ENCODE measurements around the gene PPP1R9A. TPM values are rescaled to one million over a fixed set of nuclear protein-coding genes. Genes with fewer than 3 reads are reported as not detected.

PPP1R9A gene
- total and polyA plus RNA-seq, 10 of the 15 experiments (the other 5 are each of a cell fraction or from before 2014, with no cell fraction given), result 0.04 to 0.12 TPM; not detected in 8

DNA sequence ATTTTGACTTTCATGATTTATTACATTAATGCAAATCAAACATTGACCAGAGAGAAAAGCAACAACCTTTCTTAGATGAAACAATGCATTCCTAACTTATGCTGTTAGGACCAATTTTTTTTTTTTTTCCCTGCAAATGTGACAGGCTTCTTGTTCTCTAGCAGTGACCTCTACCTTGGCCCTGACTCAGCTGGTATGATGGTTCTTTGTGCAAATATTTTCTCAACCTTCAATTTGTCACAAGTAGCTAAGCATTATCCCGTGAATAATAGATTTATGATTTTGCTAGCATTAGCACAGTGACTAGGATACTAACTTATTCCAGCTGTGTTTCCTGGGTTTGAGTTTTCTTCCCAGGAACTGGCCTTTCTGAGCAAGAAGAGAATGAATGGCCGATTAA, 64.9 kb downstream of the PPP1R9A start:
- WGBS (ENCODE audit: insufficient coverage, insufficient replicate concordance, low lambda C conversion rate, missing lambda C conversion rate), result 21% methylated on average over 2 of the region's 2 CpGs
- H3K4me3 ChIP-seq, result no peak overlapping the region
- ChIA-PET CTCF (no interaction called here), RAD21 (ENCODE audit: unreplicated experiment) (no interaction called here), SMC1A (ENCODE audit: uncharacterized antibody, unreplicated experiment) (no interaction called here), POLR2A (no interaction called here)
- no peak overlapping the region for H3K27ac ChIP-seq (ENCODE audit: control insufficient read depth, insufficient read depth)
- BruUV-seq (replicated peaks), result no TSS peak
- in situ Hi-C loops (cut with MboI) (no loop called here), intact Hi-C loops (cut with micrococcal nuclease; ENCODE audit: unreplicated experiment) (no loop called here)
- no peaks in the 10 kb centered on the region for H3K9me3 ChIP-seq (replicated peaks; ENCODE audit: control insufficient read depth, insufficient read depth, low read length)
- H2AFZ ChIP-seq (ENCODE audit: control insufficient read depth, low read depth, low read length), result no peak overlapping the region
- H3K4me2 ChIP-seq (ENCODE audit: control insufficient read depth, insufficient read depth), result no peak overlapping the region
- no peak for ATAC-seq
- FAIRE-seq, result no peak
- DNase-seq (ENCODE audit: low read depth, low spot score), result no peak
- H4K20me1 ChIP-seq (ENCODE audit: control insufficient read depth, insufficient read depth), result no peaks in the 10 kb centered on the region
- no peaks in the 10 kb centered on the region for H3K36me3 ChIP-seq (ENCODE audit: control insufficient read depth in 2 of 2, insufficient read depth in 2 of 2, low read length in 1 of 2)
- H3K27me3 ChIP-seq (replicated peaks in 1 of 2; ENCODE audit: control insufficient read depth in 2 of 2, insufficient read depth in 2 of 2, low read length in 1 of 2), result no peaks in the 10 kb centered on the region
- no peaks in the 10 kb centered on the region for H3K4me1 ChIP-seq (ENCODE audit: control insufficient read depth, insufficient read depth, low read length)
- H3K9ac ChIP-seq (ENCODE audit: control insufficient read depth, insufficient read depth, low read length), result no peak overlapping the region
- no peaks in the 10 kb centered on the region for H3K79me2 ChIP-seq (ENCODE audit: control insufficient read depth, insufficient read depth, low read length)
- TF ChIP-seq HDGF (IDR thresholded peaks at IDR 0.05) (no peak), IKZF2 (IDR thresholded peaks at IDR 0.05) (no peak), SUZ12 (IDR thresholded peaks at IDR 0.05; ENCODE audit: unreplicated experiment) (no peak), CREM (IDR thresholded peaks at IDR 0.05; ENCODE audit: low read depth) (no peak), CBFB (IDR thresholded peaks at IDR 0.05; ENCODE audit: low read depth) (no peak), RB1 (IDR thresholded peaks at IDR 0.05; ENCODE audit: borderline replicate concordance) (no peak), TCF7 (IDR thresholded peaks at IDR 0.05; ENCODE audit: borderline replicate concordance) (no peak), PML (IDR thresholded peaks at IDR 0.05; ENCODE audit: low read length) (no peak), DPF2 (IDR thresholded peaks at IDR 0.05) (no peak), ASH2L (IDR thresholded peaks at IDR 0.05; ENCODE audit: borderline replicate concordance, low read depth) (no peak)
- TF ChIP-seq, protein P1, sequence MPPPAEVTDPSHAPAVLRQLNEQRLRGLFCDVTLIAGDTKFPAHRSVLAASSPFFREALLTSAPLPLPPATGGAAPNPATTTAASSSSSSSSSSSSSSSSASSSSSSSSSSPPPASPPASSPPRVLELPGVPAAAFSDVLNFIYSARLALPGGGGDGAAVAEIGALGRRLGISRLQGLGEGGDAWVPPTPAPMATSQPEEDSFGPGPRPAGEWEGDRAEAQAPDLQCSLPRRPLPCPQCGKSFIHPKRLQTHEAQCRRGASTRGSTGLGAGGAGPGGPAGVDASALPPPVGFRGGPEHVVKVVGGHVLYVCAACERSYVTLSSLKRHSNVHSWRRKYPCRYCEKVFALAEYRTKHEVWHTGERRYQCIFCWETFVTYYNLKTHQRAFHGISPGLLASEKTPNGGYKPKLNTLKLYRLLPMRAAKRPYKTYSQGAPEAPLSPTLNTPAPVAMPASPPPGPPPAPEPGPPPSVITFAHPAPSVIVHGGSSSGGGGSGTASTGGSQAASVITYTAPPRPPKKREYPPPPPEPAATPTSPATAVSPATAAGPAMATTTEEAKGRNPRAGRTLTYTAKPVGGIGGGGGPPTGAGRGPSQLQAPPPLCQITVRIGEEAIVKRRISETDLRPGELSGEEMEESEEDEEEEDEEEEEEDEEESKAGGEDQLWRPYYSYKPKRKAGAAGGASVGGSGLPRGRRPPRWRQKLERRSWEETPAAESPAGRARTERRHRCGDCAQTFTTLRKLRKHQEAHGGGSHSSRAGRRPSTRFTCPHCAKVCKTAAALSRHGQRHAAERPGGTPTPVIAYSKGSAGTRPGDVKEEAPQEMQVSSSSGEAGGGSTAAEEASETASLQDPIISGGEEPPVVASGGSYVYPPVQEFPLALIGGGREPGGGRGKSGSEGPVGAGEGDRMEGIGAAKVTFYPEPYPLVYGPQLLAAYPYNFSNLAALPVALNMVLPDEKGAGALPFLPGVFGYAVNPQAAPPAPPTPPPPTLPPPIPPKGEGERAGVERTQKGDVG (CRISPR knock-in tag; IDR thresholded peaks at IDR 0.05), result no peak
- TF ChIP-seq, protein P2, sequence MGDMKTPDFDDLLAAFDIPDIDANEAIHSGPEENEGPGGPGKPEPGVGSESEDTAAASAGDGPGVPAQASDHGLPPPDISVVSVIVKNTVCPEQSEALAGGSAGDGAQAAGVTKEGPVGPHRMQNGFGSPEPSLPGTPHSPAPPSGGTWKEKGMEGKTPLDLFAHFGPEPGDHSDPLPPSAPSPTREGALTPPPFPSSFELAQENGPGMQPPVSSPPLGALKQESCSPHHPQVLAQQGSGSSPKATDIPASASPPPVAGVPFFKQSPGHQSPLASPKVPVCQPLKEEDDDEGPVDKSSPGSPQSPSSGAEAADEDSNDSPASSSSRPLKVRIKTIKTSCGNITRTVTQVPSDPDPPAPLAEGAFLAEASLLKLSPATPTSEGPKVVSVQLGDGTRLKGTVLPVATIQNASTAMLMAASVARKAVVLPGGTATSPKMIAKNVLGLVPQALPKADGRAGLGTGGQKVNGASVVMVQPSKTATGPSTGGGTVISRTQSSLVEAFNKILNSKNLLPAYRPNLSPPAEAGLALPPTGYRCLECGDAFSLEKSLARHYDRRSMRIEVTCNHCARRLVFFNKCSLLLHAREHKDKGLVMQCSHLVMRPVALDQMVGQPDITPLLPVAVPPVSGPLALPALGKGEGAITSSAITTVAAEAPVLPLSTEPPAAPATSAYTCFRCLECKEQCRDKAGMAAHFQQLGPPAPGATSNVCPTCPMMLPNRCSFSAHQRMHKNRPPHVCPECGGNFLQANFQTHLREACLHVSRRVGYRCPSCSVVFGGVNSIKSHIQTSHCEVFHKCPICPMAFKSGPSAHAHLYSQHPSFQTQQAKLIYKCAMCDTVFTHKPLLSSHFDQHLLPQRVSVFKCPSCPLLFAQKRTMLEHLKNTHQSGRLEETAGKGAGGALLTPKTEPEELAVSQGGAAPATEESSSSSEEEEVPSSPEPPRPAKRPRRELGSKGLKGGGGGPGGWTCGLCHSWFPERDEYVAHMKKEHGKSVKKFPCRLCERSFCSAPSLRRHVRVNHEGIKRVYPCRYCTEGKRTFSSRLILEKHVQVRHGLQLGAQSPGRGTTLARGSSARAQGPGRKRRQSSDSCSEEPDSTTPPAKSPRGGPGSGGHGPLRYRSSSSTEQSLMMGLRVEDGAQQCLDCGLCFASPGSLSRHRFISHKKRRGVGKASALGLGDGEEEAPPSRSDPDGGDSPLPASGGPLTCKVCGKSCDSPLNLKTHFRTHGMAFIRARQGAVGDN (IDR thresholded peaks at IDR 0.05), result no peak
- TF ChIP-seq, protein P3, sequence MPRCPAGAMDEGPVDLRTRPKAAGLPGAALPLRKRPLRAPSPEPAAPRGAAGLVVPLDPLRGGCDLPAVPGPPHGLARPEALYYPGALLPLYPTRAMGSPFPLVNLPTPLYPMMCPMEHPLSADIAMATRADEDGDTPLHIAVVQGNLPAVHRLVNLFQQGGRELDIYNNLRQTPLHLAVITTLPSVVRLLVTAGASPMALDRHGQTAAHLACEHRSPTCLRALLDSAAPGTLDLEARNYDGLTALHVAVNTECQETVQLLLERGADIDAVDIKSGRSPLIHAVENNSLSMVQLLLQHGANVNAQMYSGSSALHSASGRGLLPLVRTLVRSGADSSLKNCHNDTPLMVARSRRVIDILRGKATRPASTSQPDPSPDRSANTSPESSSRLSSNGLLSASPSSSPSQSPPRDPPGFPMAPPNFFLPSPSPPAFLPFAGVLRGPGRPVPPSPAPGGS (IDR thresholded peaks at IDR 0.05; ENCODE audit: borderline replicate concordance, insufficient read depth, low read depth, low read length, poor library complexity, severe bottlenecking), result no peak
- TF ChIP-seq, protein P4, sequence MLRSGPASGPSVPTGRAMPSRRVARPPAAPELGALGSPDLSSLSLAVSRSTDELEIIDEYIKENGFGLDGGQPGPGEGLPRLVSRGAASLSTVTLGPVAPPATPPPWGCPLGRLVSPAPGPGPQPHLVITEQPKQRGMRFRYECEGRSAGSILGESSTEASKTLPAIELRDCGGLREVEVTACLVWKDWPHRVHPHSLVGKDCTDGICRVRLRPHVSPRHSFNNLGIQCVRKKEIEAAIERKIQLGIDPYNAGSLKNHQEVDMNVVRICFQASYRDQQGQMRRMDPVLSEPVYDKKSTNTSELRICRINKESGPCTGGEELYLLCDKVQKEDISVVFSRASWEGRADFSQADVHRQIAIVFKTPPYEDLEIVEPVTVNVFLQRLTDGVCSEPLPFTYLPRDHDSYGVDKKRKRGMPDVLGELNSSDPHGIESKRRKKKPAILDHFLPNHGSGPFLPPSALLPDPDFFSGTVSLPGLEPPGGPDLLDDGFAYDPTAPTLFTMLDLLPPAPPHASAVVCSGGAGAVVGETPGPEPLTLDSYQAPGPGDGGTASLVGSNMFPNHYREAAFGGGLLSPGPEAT (IDR thresholded peaks at IDR 0.05; ENCODE audit: low read depth), result no peak

All from GM12878 (cell line).